ENCODE measurements around the gene VTI1A.

GRCh38 chr10:112502536-112502935, 55.5 kb downstream of the VTI1A start:
- no peak for TF ChIP-seq CTCF (IDR thresholded peaks at IDR 0.05)
- no peak for TF ChIP-seq POLR2A (IDR thresholded peaks at IDR 0.05)
- TF ChIP-seq EP300 (IDR thresholded peaks at IDR 0.05) = no peak

Data from sigmoid colon (tissue), 4 donors.